A673 (cell line): ENCODE measurements around the gene HS3ST4. TPM values are rescaled to one million over a fixed set of nuclear protein-coding genes. Genes with fewer than 3 reads are reported as not detected.

ENCODE experiments used
- BruUV-seq: library from RNA; stranded (reverse); fragments of 400-500 nt; replicated peaks from 2 replicates; lab custom pipeline; 2021; lab: Mats Ljungman, UMichigan
- CTCF ChIA-PET: fragments of 300-600 bp; sonication (Branson Sonifier 250); formaldehyde crosslinking; loops from one replicate; lab custom pipeline; 2022; ENCODE audit warnings: antibody characterized with exemption; lab: Charles Lee
- POLR2A ChIA-PET: fragments of 300-600 bp; sonication (Branson Sonifier 250); formaldehyde crosslinking; loops from one replicate; lab custom pipeline; 2022; ENCODE audit warnings: antibody characterized with exemption; ENCODE audit not compliant: low non-redundant PET; lab: Charles Lee
- DNase-seq: peaks from one replicate; pipeline ENCODE4 v3.0.0-alpha.2; 2015; ENCODE audit warnings: low spot score
- H3K27ac ChIP-seq: fragments of 200-600 bp; sonication (generic); 2 replicates; pipeline ENCODE4 v1.5.1; 2016; ENCODE audit warnings: mixed run types, low read depth, mild to moderate bottlenecking, mixed read lengths, antibody characterized with exemption, low read length; ENCODE audit not compliant: poor library complexity, severe bottlenecking
- H3K27me3 ChIP-seq: fragments of 200-600 bp; sonication (generic); replicated peaks from 2 replicates; pipeline ENCODE4 v1.6.1; 2017; ENCODE audit warnings: mixed run types, low read depth, mild to moderate bottlenecking, mixed read lengths, antibody characterized with exemption, low read length; ENCODE audit not compliant: insufficient read depth, poor library complexity
- H3K36me3 ChIP-seq: fragments of 200-600 bp; sonication (generic); 2 replicates; pipeline ENCODE4 v1.6.1; 2016; ENCODE audit warnings: mixed run types, mild to moderate bottlenecking, mixed read lengths, antibody characterized with exemption, low read length; ENCODE audit not compliant: insufficient read depth, poor library complexity, severe bottlenecking
- H3K4me1 ChIP-seq: fragments of 200-600 bp; sonication (generic); 2 replicates; pipeline ENCODE4 v1.6.1; 2017; ENCODE audit warnings: mixed run types, mild to moderate bottlenecking, mixed read lengths, antibody characterized with exemption, low read length; ENCODE audit not compliant: insufficient read depth, poor library complexity, severe bottlenecking
- H3K4me3 ChIP-seq: fragments of 200-600 bp; sonication (generic); 2 replicates; pipeline ENCODE4 v1.5.1; 2016; ENCODE audit warnings: low read depth, mixed run types, mild to moderate bottlenecking, mixed read lengths, low read length; ENCODE audit not compliant: poor library complexity, severe bottlenecking
- H3K9me3 ChIP-seq: fragments of 200-600 bp; sonication (generic); 2 replicates; pipeline ENCODE4 v1.6.1; 2016; ENCODE audit warnings: mixed run types, low read depth, mild to moderate bottlenecking, mixed read lengths, antibody characterized with exemption, low read length; ENCODE audit not compliant: poor library complexity, severe bottlenecking
- EZH2 ChIP-seq: fragments of 200-600 bp; sonication (generic); IDR thresholded peaks from 2 replicates; pipeline ENCODE4 v1.6.1; 2017; ENCODE audit warnings: borderline replicate concordance, low read depth, mild to moderate bottlenecking, mixed read lengths, antibody characterized with exemption, low read length; ENCODE audit not compliant: poor library complexity, severe bottlenecking
- intact Hi-C: fragments of 100-400 bp; cut with micrococcal nuclease; formaldehyde crosslinking; loops from one replicate; pipeline ENCODE4 v1.10.0; 2022; ENCODE audit not compliant: unreplicated experiment
- total RNA-seq: library from RNA; stranded (reverse); gene quantifications from 2 replicates; pipeline ENCODE4 v1.2.3, GENCODE V29; 2021
- TF ChIP-seq, protein P1 (sequence below): fragments of 300-800, 200-600 bp; sonication (generic); conservative IDR thresholded peaks from 2 replicates; pipeline ENCODE4 v1.5.1; 2017; ENCODE audit warnings: low read depth, mild to moderate bottlenecking, antibody characterized with exemption, low read length, moderate library complexity, mixed read lengths

HS3ST4 gene
- total RNA-seq, 1 experiment from 2014 or later = 33.5 TPM

DNA sequence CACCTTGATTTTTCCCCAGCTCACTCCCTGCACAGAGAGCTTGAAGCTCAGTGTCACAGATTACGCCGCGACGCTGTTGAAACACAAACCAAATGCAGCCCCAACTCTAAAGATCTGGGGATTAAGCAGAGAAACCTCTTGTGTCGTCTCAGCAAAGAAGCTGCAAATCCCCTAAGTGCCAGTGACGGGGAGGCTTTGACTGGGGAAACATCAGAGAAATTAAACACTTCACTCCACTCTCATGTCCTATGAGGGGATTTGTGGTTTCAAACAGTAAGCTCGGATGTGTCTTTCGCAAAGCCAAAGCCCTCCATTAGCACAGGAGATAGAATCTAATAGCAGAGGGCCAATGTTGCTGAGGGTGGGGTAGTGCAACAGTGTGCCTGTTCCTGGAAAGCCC lies 233.7 kb downstream of the HS3ST4 start:
- intact Hi-C loops = no loop called here
- Histone ChIP-seq H3K4me1 (peaks cover 7% of the 10 kb centered on the region), H3K36me3 (no peaks in the 10 kb centered on the region), H3K27me3 (no peaks in the 10 kb centered on the region), H3K4me3 (no peak overlapping the region), H3K27ac (no peak overlapping the region), H3K9me3 (no peaks in the 10 kb centered on the region)
- TF ChIP-seq EZH2 = no peak
- TF ChIP-seq, protein P1, sequence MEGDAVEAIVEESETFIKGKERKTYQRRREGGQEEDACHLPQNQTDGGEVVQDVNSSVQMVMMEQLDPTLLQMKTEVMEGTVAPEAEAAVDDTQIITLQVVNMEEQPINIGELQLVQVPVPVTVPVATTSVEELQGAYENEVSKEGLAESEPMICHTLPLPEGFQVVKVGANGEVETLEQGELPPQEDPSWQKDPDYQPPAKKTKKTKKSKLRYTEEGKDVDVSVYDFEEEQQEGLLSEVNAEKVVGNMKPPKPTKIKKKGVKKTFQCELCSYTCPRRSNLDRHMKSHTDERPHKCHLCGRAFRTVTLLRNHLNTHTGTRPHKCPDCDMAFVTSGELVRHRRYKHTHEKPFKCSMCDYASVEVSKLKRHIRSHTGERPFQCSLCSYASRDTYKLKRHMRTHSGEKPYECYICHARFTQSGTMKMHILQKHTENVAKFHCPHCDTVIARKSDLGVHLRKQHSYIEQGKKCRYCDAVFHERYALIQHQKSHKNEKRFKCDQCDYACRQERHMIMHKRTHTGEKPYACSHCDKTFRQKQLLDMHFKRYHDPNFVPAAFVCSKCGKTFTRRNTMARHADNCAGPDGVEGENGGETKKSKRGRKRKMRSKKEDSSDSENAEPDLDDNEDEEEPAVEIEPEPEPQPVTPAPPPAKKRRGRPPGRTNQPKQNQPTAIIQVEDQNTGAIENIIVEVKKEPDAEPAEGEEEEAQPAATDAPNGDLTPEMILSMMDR = no peak
- BruUV-seq = no TSS peak
- POLR2A ChIA-PET = no interaction called here
- no peak for DNase-seq
- CTCF ChIA-PET = no interaction called here

DNA sequence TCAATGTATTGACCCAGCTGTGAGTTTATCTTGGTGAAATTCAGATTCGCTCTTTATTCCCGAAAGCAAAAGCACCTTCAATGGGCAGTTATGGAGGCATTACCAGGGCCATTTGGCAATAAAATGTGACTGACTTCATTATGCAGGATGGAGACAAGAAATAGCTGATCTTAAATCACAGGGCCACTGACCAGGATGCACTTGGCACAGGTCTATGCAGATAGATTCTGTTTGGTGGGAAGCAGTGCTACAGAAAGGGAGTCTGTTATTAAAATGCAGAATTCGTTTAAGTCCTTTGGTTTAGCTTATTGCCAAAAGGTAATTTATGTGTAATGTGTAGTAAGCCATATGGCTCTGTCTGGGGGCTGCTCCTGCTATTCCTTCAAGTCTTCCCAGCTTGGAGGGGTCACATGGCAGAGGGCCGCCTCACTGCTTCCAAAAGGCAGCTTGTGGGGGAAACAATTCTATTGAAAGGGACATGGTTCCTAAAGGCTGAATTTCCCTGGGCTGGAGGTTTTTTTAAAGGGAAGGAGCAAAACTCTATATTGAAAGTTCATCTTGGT lies 239.8 kb downstream of the HS3ST4 start:
- Histone ChIP-seq H3K27ac (no peak overlapping the region), H3K36me3 (no peaks in the 10 kb centered on the region), H3K9me3 (no peaks in the 10 kb centered on the region), H3K4me1 (no peaks in the 10 kb centered on the region), H3K4me3 (no peak overlapping the region), H3K27me3 (no peaks in the 10 kb centered on the region)
- intact Hi-C loops = no loop called here
- BruUV-seq = no TSS peak
- ChIA-PET POLR2A (no interaction called here), CTCF (no interaction called here)
- TF ChIP-seq EZH2 = no peak
- TF ChIP-seq, protein P1 = no peak
- no peak for DNase-seq

DNA sequence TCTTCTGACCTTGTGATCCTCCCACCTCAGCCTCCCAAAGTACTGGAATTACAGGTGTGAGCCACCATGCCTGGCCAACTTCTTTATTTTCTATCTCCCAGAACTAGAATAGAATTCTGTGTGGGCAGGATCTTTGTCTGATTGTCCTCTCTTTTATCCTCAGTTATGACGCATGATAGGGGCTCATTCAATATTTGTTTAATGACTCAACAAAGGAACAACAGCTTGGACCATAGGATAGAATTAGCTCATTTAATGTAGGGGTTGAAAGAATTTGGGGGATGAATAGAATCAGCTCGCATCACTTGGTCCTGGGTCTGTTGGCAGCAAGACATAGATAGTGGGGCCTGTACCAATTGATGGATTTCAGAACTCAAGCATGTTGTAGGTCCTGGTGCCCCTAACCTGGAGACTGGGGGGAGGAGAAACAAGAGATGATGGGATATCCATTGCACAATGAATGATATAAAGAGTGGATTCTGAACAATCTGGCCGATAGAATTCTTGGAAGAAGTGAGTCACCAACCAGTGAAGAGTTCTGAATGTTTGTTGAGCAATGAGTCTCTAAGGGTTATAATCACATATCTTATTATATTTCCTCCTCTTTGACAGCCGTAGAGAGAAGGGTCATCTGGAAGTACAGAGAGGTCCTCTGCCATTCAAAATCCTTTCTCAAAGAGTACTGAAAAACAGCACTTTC lies 250.2 kb downstream of the HS3ST4 start:
- no TSS peak for BruUV-seq
- ChIA-PET CTCF (no interaction called here), POLR2A (no interaction called here)
- Histone ChIP-seq H3K4me3 (no peak overlapping the region), H3K27me3 (no peaks in the 10 kb centered on the region), H3K4me1 (no peaks in the 10 kb centered on the region), H3K36me3 (no peaks in the 10 kb centered on the region), H3K27ac (no peak overlapping the region), H3K9me3 (peaks cover 8% of the 10 kb centered on the region)
- peak; percentile 16 for DNase-seq
- TF ChIP-seq EZH2 = no peak
- TF ChIP-seq, protein P1 = no peak
- intact Hi-C loops = no loop called here
